DOHH2 (cell line): Measurements from ENCODE around the gene PRICKLE1.

Experiments used
- H3F3A ChIP-seq: fragments of 200-600 bp; sonication (generic), shearing (Covaris generic); 2 replicates; pipeline ENCODE4 v1.6.0; 2016; ENCODE audit warnings: antibody characterized with exemption, mild to moderate bottlenecking; ENCODE audit not compliant: control insufficient read depth, insufficient read depth
- H3K27ac ChIP-seq: fragments of 200-600 bp; sonication (generic); 2 replicates; pipeline ENCODE4 v1.5.1; 2014; ENCODE audit warnings: low read depth, mild to moderate bottlenecking, low read length, moderate library complexity
- H3K27me3 ChIP-seq: fragments of 200-600 bp; sonication (generic); 2 replicates; pipeline ENCODE4 v1.6.1; 2014; ENCODE audit warnings: mild to moderate bottlenecking, low read length, mixed read lengths; ENCODE audit not compliant: control insufficient read depth
- H3K36me3 ChIP-seq: fragments of 200-600 bp; sonication (generic); 2 replicates; pipeline ENCODE4 v1.6.1; 2014; ENCODE audit warnings: mild to moderate bottlenecking, low read length, moderate library complexity, mixed read lengths; ENCODE audit not compliant: control insufficient read depth
- H3K4me1 ChIP-seq: fragments of 200-600 bp; sonication (generic); 2 replicates; pipeline ENCODE4 v1.6.1; 2014; ENCODE audit warnings: mild to moderate bottlenecking, low read length, mixed read lengths; ENCODE audit not compliant: control insufficient read depth
- H3K4me2 ChIP-seq: fragments of 200-600 bp; sonication (generic); 2 replicates; pipeline ENCODE4 v1.6.0; 2014; ENCODE audit warnings: mild to moderate bottlenecking, low read length, moderate library complexity
- H3K4me3 ChIP-seq: fragments of 200-600 bp; sonication (generic); 2 replicates; pipeline ENCODE4 v1.5.1; 2014; ENCODE audit warnings: mild to moderate bottlenecking, low read length, mixed read lengths
- H3K79me2 ChIP-seq: fragments of 200-600 bp; sonication (generic); 2 replicates; pipeline ENCODE4 v1.6.1; 2014; ENCODE audit warnings: mild to moderate bottlenecking, low read length, mixed read lengths; ENCODE audit not compliant: control insufficient read depth
- H3K9me2 ChIP-seq: fragments of 200-600 bp; sonication (generic); replicated peaks from 2 replicates; pipeline ENCODE4 v1.6.1; 2014; ENCODE audit warnings: mild to moderate bottlenecking, low read length, mixed read lengths; ENCODE audit not compliant: control insufficient read depth
- H3K9me3 ChIP-seq: fragments of 200-600 bp; sonication (generic); 2 replicates; pipeline ENCODE4 v1.6.1; 2014; ENCODE audit warnings: antibody characterized with exemption, low read length, mixed read lengths; ENCODE audit not compliant: control insufficient read depth, insufficient read depth
- H4K20me1 ChIP-seq: fragments of 200-600 bp; sonication (generic); 2 replicates; pipeline ENCODE4 v1.6.0; 2014; ENCODE audit warnings: low read depth, mild to moderate bottlenecking, antibody characterized with exemption, low read length, moderate library complexity; ENCODE audit not compliant: control insufficient read depth, insufficient read depth
- EZH2phosphoT487 ChIP-seq: fragments of 200-600 bp; sonication (generic); IDR thresholded peaks from 2 replicates; pipeline ENCODE4 v1.6.1; 2017; ENCODE audit warnings: borderline replicate concordance, mild to moderate bottlenecking, antibody characterized with exemption, low read length, moderate library complexity, mixed read lengths
- TF ChIP-seq, protein P1 (sequence below): fragments of 200-600 bp; sonication (generic); IDR thresholded peaks from one replicate; pipeline ENCODE4 v1.5.1; 2014; ENCODE audit warnings: antibody characterized with exemption, mild to moderate bottlenecking, low read depth, low read length; ENCODE audit not compliant: poor library complexity, severe bottlenecking

PRICKLE1 gene

DNA sequence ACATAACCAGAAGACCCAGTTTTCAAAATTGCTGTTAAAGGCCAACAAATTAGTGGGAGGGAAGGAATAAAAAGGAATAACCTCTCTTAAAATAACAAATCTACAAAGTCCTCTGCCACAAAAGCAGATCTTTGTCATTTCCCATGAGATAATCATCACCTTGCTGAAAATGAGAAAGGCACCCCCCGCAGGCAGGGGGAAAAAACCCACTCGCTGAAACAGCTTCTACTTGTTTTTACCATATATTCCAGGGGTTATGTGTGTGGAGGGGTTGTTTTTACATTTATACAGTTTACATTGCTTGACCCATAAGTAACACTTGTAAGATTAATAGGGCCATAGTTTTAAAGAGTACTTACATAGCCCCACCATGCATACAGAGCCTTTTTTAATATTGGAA is 131.0 kb downstream of the PRICKLE1 start:
- no peaks in the 10 kb centered on the region for H3K27me3 ChIP-seq
- no peaks in the 10 kb centered on the region for H3K9me3 ChIP-seq
- no peak overlapping the region for H3K27ac ChIP-seq
- TF ChIP-seq, protein P1, sequence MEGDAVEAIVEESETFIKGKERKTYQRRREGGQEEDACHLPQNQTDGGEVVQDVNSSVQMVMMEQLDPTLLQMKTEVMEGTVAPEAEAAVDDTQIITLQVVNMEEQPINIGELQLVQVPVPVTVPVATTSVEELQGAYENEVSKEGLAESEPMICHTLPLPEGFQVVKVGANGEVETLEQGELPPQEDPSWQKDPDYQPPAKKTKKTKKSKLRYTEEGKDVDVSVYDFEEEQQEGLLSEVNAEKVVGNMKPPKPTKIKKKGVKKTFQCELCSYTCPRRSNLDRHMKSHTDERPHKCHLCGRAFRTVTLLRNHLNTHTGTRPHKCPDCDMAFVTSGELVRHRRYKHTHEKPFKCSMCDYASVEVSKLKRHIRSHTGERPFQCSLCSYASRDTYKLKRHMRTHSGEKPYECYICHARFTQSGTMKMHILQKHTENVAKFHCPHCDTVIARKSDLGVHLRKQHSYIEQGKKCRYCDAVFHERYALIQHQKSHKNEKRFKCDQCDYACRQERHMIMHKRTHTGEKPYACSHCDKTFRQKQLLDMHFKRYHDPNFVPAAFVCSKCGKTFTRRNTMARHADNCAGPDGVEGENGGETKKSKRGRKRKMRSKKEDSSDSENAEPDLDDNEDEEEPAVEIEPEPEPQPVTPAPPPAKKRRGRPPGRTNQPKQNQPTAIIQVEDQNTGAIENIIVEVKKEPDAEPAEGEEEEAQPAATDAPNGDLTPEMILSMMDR, result no peak
- no peak for TF ChIP-seq EZH2phosphoT487
- H3K4me2 ChIP-seq, result no peak overlapping the region
- H3K79me2 ChIP-seq, result no peaks in the 10 kb centered on the region
- peaks cover 5% of the 10 kb centered on the region; the same call in 1 of the 2 replicates for H3K4me1 ChIP-seq
- H3K9me2 ChIP-seq, result no peaks in the 10 kb centered on the region
- H4K20me1 ChIP-seq, result no peaks in the 10 kb centered on the region
- no peaks in the 10 kb centered on the region for H3F3A ChIP-seq
- H3K4me3 ChIP-seq, result no peak overlapping the region
- no peaks in the 10 kb centered on the region for H3K36me3 ChIP-seq

DNA sequence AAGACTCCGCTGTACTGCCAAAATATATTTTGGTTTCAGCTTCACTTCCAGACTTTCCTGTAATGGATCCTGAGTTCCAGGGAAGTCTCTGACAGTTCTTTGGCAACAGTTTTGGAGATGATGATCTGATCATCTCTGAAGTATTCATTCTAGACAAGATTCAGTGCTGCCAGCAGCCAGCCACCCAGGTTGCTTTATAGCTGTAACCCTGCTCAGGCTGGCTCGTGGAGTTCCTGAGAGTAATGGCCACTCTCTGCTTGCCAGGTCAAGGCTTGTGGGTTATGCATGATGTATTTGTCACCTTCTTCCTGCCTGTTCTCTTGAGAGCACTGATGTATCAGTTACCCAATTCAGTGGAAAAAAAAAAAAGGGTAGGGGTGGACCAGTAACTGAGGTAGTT is 139.3 kb downstream of the PRICKLE1 start:
- Histone ChIP-seq H3K9me2 (no peaks in the 10 kb centered on the region), H3K79me2 (no peaks in the 10 kb centered on the region), H3F3A (peaks cover 12% of the 10 kb centered on the region), H3K36me3 (peaks cover 13% of the 10 kb centered on the region), H3K4me3 (no peak overlapping the region), H3K27me3 (no peaks in the 10 kb centered on the region), H3K9me3 (no peaks in the 10 kb centered on the region), H3K4me1 (peaks cover 65% of the 10 kb centered on the region), H3K27ac (no peak overlapping the region), H3K4me2 (0 out of 2 replicates have a peak overlapping the region, but pooled peaks have one; percentile 10), H4K20me1 (no peaks in the 10 kb centered on the region)
- TF ChIP-seq, protein P1, result no peak

DNA sequence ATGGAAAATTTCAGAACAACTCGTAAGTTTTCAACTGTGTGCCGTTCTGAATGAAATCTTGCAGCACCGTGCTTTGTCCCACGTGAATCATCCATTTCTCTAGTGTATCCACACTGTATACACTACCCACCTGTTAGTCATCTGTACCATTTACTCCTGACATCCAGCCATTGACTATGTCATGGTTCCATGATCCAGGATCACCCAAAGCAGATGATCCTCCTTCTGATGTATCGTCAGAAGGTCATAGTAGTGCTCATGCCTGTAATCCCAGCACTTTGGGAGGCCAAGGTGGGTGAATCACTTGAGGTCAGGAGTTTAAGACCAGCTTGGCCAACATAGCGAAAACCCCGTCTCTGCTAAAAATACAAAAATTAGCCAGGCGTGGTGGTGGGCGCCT is 140.7 kb downstream of the PRICKLE1 start:
- no peak overlapping the region for H3K4me3 ChIP-seq
- H3K9me2 ChIP-seq, result no peaks in the 10 kb centered on the region
- H3K9me3 ChIP-seq, result no peaks in the 10 kb centered on the region
- H3F3A ChIP-seq, result peaks cover 12% of the 10 kb centered on the region
- H3K4me2 ChIP-seq, result peak overlapping the region; percentile 64
- H3K4me1 ChIP-seq, result peaks cover 61% of the 10 kb centered on the region
- no peaks in the 10 kb centered on the region for H3K27me3 ChIP-seq
- no peaks in the 10 kb centered on the region for H4K20me1 ChIP-seq
- TF ChIP-seq, protein P1, result no peak
- no peak for TF ChIP-seq EZH2phosphoT487
- peaks cover 13% of the 10 kb centered on the region for H3K36me3 ChIP-seq
- no peak overlapping the region for H3K27ac ChIP-seq
- H3K79me2 ChIP-seq, result no peaks in the 10 kb centered on the region
